ENCODE data around the gene NOS1AP.
"Not testable (repeated sequence)": the region's sequence is repeated elsewhere in the genome, so short reads cannot be mapped to it uniquely, and the experiment has no call there.

GRCh38 chr1:162173607-162174006, 104.1 kb downstream of the NOS1AP start:
- not testable (repeated sequence) for TF ChIP-seq CTCF (IDR thresholded peaks at IDR 0.05); POLR2A (IDR thresholded peaks at IDR 0.05; ENCODE audit: low read depth)

Data from esophagus muscularis mucosa (tissue), 3 donors.